Mesendoderm (in vitro differentiated cells): ENCODE data around the gene LDLR.

Experiments used
- DNase-seq: peaks from one replicate; pipeline ENCODE4 v3.0.0; 2013
- H2AK5ac ChIP-seq: 2 replicates; pipeline ENCODE4 v1.6.1; 2013; ENCODE audit warnings: low read length, inconsistent platforms
- H2BK120ac ChIP-seq: 2 replicates; pipeline ENCODE4 v1.6.1; 2013; ENCODE audit warnings: low read depth, mild to moderate bottlenecking, low read length, moderate library complexity, mixed read lengths
- H2BK15ac ChIP-seq: replicated peaks from 2 replicates; pipeline ENCODE4 v1.6.1; 2013; ENCODE audit warnings: low read depth, mild to moderate bottlenecking, moderate library complexity
- H2BK5ac ChIP-seq: 2 replicates; pipeline ENCODE4 v1.6.1; 2013; ENCODE audit warnings: low read length, inconsistent platforms
- H3K18ac ChIP-seq: 2 replicates; pipeline ENCODE4 v1.6.1; 2013; ENCODE audit warnings: mild to moderate bottlenecking, low read length, mixed read lengths
- H3K23ac ChIP-seq: one replicate; pipeline ENCODE4 v1.6.1; 2013; ENCODE audit warnings: low read length
- H3K27ac ChIP-seq: 2 replicates; pipeline ENCODE4 v1.5.1; 2013; ENCODE audit warnings: low read depth, mild to moderate bottlenecking, inconsistent platforms, low read length, moderate library complexity
- H3K27me3 ChIP-seq: 2 replicates; pipeline ENCODE4 v1.6.1; 2013; ENCODE audit warnings: low read length, control low read depth, mild to moderate bottlenecking, inconsistent platforms; ENCODE audit not compliant: insufficient read depth, poor library complexity
- H3K36me3 ChIP-seq: 2 replicates; pipeline ENCODE4 v1.6.1; 2013; ENCODE audit warnings: low read length, inconsistent platforms; ENCODE audit not compliant: control insufficient read depth, insufficient read depth
- H3K4ac ChIP-seq: one replicate; pipeline ENCODE4 v1.6.1; 2013; ENCODE audit warnings: low read depth, mild to moderate bottlenecking, low read length, moderate library complexity
- H3K4me1 ChIP-seq: 2 replicates; pipeline ENCODE4 v1.6.1; 2013; ENCODE audit warnings: low read depth, low read length, inconsistent platforms; ENCODE audit not compliant: control insufficient read depth
- H3K4me2 ChIP-seq: 2 replicates; pipeline ENCODE4 v1.6.1; 2013; ENCODE audit warnings: low read length
- H3K4me3 ChIP-seq: 2 replicates; pipeline ENCODE4 v1.5.1; 2013; ENCODE audit warnings: mild to moderate bottlenecking, low read length
- H3K56ac ChIP-seq: one replicate; pipeline ENCODE4 v1.6.1; 2013; ENCODE audit warnings: low read length
- H3K79me1 ChIP-seq: 2 replicates; pipeline ENCODE4 v1.6.1; 2013; ENCODE audit warnings: low read length, inconsistent platforms
- H3K79me2 ChIP-seq: 2 replicates; pipeline ENCODE4 v1.6.1; 2013; ENCODE audit warnings: mild to moderate bottlenecking, low read length; ENCODE audit not compliant: control insufficient read depth, insufficient read depth
- H3K9ac ChIP-seq: 2 replicates; pipeline ENCODE4 v1.6.1; 2013; ENCODE audit warnings: low read length, inconsistent platforms
- H4K5ac ChIP-seq: one replicate; pipeline ENCODE4 v1.6.1; 2013; ENCODE audit warnings: low read length
- H4K8ac ChIP-seq: one replicate; pipeline ENCODE4 v1.6.1; 2013; ENCODE audit warnings: low read depth, mild to moderate bottlenecking, control low read depth, low read length, moderate library complexity
- WGBS: extraction: QIAGEN DNeasy Blood & Tissue Kit; methylation state at CpG from one replicate; pipeline ENCODE4 v1.1.7; 2013; ENCODE audit warnings: low lambda C conversion rate, missing lambda C conversion rate; ENCODE audit not compliant: insufficient coverage; ENCODE audit errors: extremely low coverage; 5-methylcytosine and 5-hydroxymethylcytosine counted together

The LDLR gene

GRCh38 chr19:11054628-11055027, 34.6 kb upstream of the LDLR start:
- Histone ChIP-seq H2AK5ac (no peak overlapping the region), H3K56ac (no peak overlapping the region), H3K18ac (no peak overlapping the region), H3K27me3 (no peaks in the 10 kb centered on the region), H4K8ac (no peak overlapping the region), H3K4me2 (no peak overlapping the region), H3K36me3 (peaks cover 13% of the 10 kb centered on the region), H3K23ac (no peak overlapping the region), H3K4me1 (no peaks in the 10 kb centered on the region), H4K5ac (no peak overlapping the region), H3K27ac (no peak overlapping the region), H3K4me3 (no peak overlapping the region), H2BK120ac (no peak overlapping the region), H2BK5ac (no peak overlapping the region), H3K79me1 (no peaks in the 10 kb centered on the region), H3K9ac (no peak overlapping the region), H3K79me2 (no peaks in the 10 kb centered on the region), H2BK15ac (no peak overlapping the region), H3K4ac (no peak overlapping the region)
- no peak for DNase-seq
- WGBS = no CpG with 5 or more reads among the region's 8 CpGs

DNA sequence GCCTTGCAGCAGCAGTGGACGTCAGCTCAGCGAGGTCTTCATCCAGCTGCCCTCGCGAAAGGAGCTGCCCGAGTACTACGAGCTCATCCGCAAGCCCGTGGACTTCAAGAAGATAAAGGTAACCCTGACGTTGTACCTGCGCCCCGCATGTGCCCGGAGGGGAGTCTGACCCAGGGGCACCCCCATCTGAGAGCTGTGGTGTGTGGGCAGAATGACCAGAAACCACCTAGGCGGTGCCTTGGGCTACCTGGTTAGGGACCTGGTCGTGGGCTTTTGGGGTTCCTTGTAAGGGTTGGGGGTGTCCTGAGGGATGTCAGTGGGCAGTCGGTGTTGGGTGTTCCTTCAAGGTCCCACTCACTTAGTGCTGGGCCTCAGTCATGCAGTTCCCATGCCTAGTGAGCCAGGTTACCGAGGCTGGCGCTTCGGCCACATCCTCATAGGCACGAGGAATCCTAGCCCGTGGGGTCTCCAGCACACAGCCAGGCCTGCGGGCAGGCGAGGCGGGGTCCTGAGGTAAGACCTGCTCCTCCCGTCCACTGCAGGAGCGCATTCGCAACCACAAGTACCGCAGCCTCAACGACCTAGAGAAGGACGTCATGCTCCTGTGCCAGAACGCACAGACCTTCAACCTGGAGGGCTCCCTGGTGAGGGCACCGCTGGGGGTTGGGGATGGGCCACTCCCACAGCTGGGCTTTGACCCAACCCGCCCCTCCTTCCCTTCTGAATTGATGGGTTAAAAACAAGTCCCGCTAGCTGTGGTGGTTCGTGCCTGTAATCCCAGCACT, 30.8 kb upstream of the LDLR start:
- H3K56ac ChIP-seq = no peak overlapping the region
- no peak overlapping the region for H4K5ac ChIP-seq
- no peaks in the 10 kb centered on the region for H3K4me1 ChIP-seq
- no peak overlapping the region for H2BK120ac ChIP-seq
- H3K79me1 ChIP-seq = no peaks in the 10 kb centered on the region
- no peak overlapping the region for H3K4me2 ChIP-seq
- H2BK5ac ChIP-seq = no peak overlapping the region
- H3K36me3 ChIP-seq = peaks cover 26% of the 10 kb centered on the region
- no peak overlapping the region for H2BK15ac ChIP-seq
- H3K27me3 ChIP-seq = no peaks in the 10 kb centered on the region
- no peak for DNase-seq
- no peak overlapping the region for H2AK5ac ChIP-seq
- H3K79me2 ChIP-seq = no peaks in the 10 kb centered on the region
- no peak overlapping the region for H3K23ac ChIP-seq
- no peak overlapping the region for H3K9ac ChIP-seq
- H3K4ac ChIP-seq = no peak overlapping the region
- WGBS = no CpG with 5 or more reads among the region's 34 CpGs
- H3K4me3 ChIP-seq = no peak overlapping the region
- H3K27ac ChIP-seq = no peak overlapping the region
- H4K8ac ChIP-seq = no peak overlapping the region
- no peak overlapping the region for H3K18ac ChIP-seq

- no peak overlapping the region for H4K5ac ChIP-seq
- no peak for DNase-seq
- H2BK5ac ChIP-seq = no peak overlapping the region
- no peak overlapping the region for H4K8ac ChIP-seq
- no CpG with 5 or more reads among the region's 43 CpGs for WGBS
- no peak overlapping the region for H3K9ac ChIP-seq
- no peak overlapping the region for H2BK15ac ChIP-seq
- no peak overlapping the region for H3K23ac ChIP-seq
- no peak overlapping the region for H3K27ac ChIP-seq
- H2BK120ac ChIP-seq = no peak overlapping the region
- no peak overlapping the region for H3K4me2 ChIP-seq
- H3K56ac ChIP-seq = no peak overlapping the region
- no peak overlapping the region for H3K18ac ChIP-seq
- no peak overlapping the region for H2AK5ac ChIP-seq
- H3K4me3 ChIP-seq = no peak overlapping the region
- H3K36me3 ChIP-seq = peaks cover 26% of the 10 kb centered on the region
- H3K79me2 ChIP-seq = no peaks in the 10 kb centered on the region
- H3K79me1 ChIP-seq = no peaks in the 10 kb centered on the region
- H3K4me1 ChIP-seq = no peaks in the 10 kb centered on the region
- H3K27me3 ChIP-seq = no peaks in the 10 kb centered on the region
- no peak overlapping the region for H3K4ac ChIP-seq
Observed at GRCh38 chr19:11059511-11060358, 29.5 kb upstream of the LDLR start.

DNA sequence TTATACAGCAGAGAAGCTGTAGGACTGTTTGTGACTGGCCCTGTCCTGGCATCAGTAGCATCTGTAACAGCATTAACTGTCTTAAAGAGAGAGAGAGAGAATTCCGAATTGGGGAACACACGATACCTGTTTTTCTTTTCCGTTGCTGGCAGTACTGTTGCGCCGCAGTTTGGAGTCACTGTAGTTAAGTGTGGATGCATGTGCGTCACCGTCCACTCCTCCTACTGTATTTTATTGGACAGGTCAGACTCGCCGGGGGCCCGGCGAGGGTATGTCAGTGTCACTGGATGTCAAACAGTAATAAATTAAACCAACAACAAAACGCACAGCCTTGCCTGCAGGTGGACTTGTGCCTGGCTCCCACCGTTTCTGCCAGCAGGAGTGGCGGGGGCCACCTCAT, 27.3 kb upstream of the LDLR start:
- H3K56ac ChIP-seq = no peak overlapping the region
- no peaks in the 10 kb centered on the region for H3K27me3 ChIP-seq
- no peak overlapping the region for H3K23ac ChIP-seq
- H3K27ac ChIP-seq = no peak overlapping the region
- DNase-seq = no peak
- no peak overlapping the region for H3K4me2 ChIP-seq
- no peak overlapping the region for H4K8ac ChIP-seq
- H3K18ac ChIP-seq = no peak overlapping the region
- H2BK120ac ChIP-seq = no peak overlapping the region
- H3K9ac ChIP-seq = no peak overlapping the region
- WGBS = no CpG with 5 or more reads among the region's 14 CpGs
- no peak overlapping the region for H3K4me3 ChIP-seq
- H4K5ac ChIP-seq = no peak overlapping the region
- no peaks in the 10 kb centered on the region for H3K4me1 ChIP-seq
- no peak overlapping the region for H2AK5ac ChIP-seq
- H3K79me1 ChIP-seq = no peaks in the 10 kb centered on the region
- H3K79me2 ChIP-seq = no peaks in the 10 kb centered on the region
- H3K4ac ChIP-seq = no peak overlapping the region
- no peak overlapping the region for H2BK5ac ChIP-seq
- peaks cover 22% of the 10 kb centered on the region for H3K36me3 ChIP-seq
- H2BK15ac ChIP-seq = no peak overlapping the region

GRCh38 chr19:11063434-11063833, 25.8 kb upstream of the LDLR start:
- peaks cover 19% of the 10 kb centered on the region for H3K36me3 ChIP-seq

More at GRCh38 chr19:11063434-11063833, 25.8 kb upstream of the LDLR start:
- Histone ChIP-seq H3K56ac (no peak overlapping the region), H2BK120ac (no peak overlapping the region), H3K9ac (no peak overlapping the region), H3K27ac (no peak overlapping the region), H2BK15ac (no peak overlapping the region), H2BK5ac (no peak overlapping the region), H3K4ac (no peak overlapping the region), H4K8ac (no peak overlapping the region), H2AK5ac (no peak overlapping the region), H3K4me2 (no peak overlapping the region), H3K23ac (no peak overlapping the region), H4K5ac (no peak overlapping the region), H3K18ac (no peak overlapping the region), H3K4me3 (no peak overlapping the region), H3K4me1 (no peaks in the 10 kb centered on the region), H3K27me3 (no peaks in the 10 kb centered on the region), H3K79me1 (no peaks in the 10 kb centered on the region), H3K79me2 (no peaks in the 10 kb centered on the region)
- no peak for DNase-seq
- WGBS = no CpG with 5 or more reads among the region's 3 CpGs
